K562 (cell line): ENCODE data around the gene SNX33. TPM values are rescaled to one million over a fixed set of nuclear protein-coding genes. Genes with fewer than 3 reads are reported as not detected.

Source experiments
- BRD9 ChIP-seq: fragments of 450-650 bp; IDR thresholded peaks from 2 replicates; pipeline ENCODE4 v1.6.1; 2018; ENCODE audit warnings: low read depth; ENCODE audit not compliant: partially characterized antibody
- COPS2 ChIP-seq: fragments of 450-650 bp; conservative IDR thresholded peaks from 2 replicates; pipeline ENCODE4 v1.6.1; 2016; ENCODE audit warnings: mild to moderate bottlenecking, moderate library complexity
- HMGXB4 ChIP-seq: sonication (generic); formaldehyde crosslinking; IDR thresholded peaks from 2 replicates; pipeline ENCODE4 v1.8.1; 2023; ENCODE audit warnings: mild to moderate bottlenecking, missing genetic modification reagents
- MBD2 ChIP-seq: sonication (generic); IDR thresholded peaks from 2 replicates; pipeline ENCODE4 v1.6.1; 2016; ENCODE audit warnings: low read depth, borderline replicate concordance
- MEIS2 ChIP-seq: fragments of 450-650 bp; IDR thresholded peaks from 2 replicates; pipeline ENCODE4 v1.6.1; 2014; ENCODE audit warnings: mild to moderate bottlenecking; ENCODE audit not compliant: partially characterized antibody
- MYC ChIP-seq, 2 experiments: fragments of 250-450 bp in 1 of 2; sonication (Bioruptor Pico) in 1 of 2; IDR thresholded peaks; 2 replicates each; pipeline versions ENCODE4 v1.5.1 to v1.6.1; 2012 to 2021; ENCODE audit warnings: low read depth in 2 of 2, borderline replicate concordance in 1 of 2, improper control_type of control experiment in 1 of 2, low read length in 1 of 2, mild to moderate bottlenecking in 1 of 2, moderate library complexity in 1 of 2
- RREB1 ChIP-seq: fragments of 250-450 bp; sonication (Bioruptor Pico); IDR thresholded peaks from 2 replicates; pipeline ENCODE4 v1.4.0; 2020
- SMAD2 ChIP-seq: fragments of 150-350 bp; IDR thresholded peaks from 2 replicates; pipeline ENCODE4 v1.6.1; 2014; ENCODE audit warnings: low read depth, mild to moderate bottlenecking, low read length
- SRSF3 ChIP-seq: fragments of 200-400 bp; formaldehyde crosslinking; IDR thresholded peaks from 2 replicates; pipeline ENCODE4 v1.6.1; 2016; ENCODE audit warnings: mild to moderate bottlenecking, low read length, moderate library complexity; ENCODE audit not compliant: insufficient read depth
- TGIF2 ChIP-seq: sonication (generic); formaldehyde crosslinking; IDR thresholded peaks from 2 replicates; pipeline ENCODE4 v1.8.1; 2022; ENCODE audit warnings: mild to moderate bottlenecking, missing genetic modification reagents, moderate library complexity
- THAP7 ChIP-seq: fragments of 250-450 bp; sonication (Bioruptor Pico); IDR thresholded peaks from 2 replicates; pipeline ENCODE4 v1.5.0; 2021
- XRCC4 ChIP-seq: IDR thresholded peaks from one replicate; pipeline ENCODE4 v1.6.1; 2011; ENCODE audit not compliant: insufficient read depth, insufficient read length; ENCODE audit errors: extremely low read depth
- ZBTB5 ChIP-seq: fragments of 450-650 bp; IDR thresholded peaks from 2 replicates; pipeline ENCODE4 v1.6.1; 2017; ENCODE audit warnings: antibody characterized with exemption
- ZFX ChIP-seq: sonication (generic); formaldehyde crosslinking; IDR thresholded peaks from 2 replicates; pipeline ENCODE4 v1.8.0; 2022; ENCODE audit warnings: mild to moderate bottlenecking, missing genetic modification reagents, moderate library complexity
- ZNF134 ChIP-seq: fragments of 250-450 bp; sonication (Bioruptor Pico); conservative IDR thresholded peaks from 2 replicates; pipeline ENCODE4 v1.4.0; 2020
- ZNF347 ChIP-seq: fragments of 450-650 bp; formaldehyde crosslinking; IDR thresholded peaks from 2 replicates; pipeline ENCODE4 v1.4.0; 2020; ENCODE audit warnings: low read depth, mild to moderate bottlenecking, moderate library complexity
- polyA plus RNA-seq, 8 experiments: library from polyadenylated mRNA; depleted of rRNA in 4 of 8; stranded (reverse) in 5 of 8; unstranded in 3 of 8; fragments of >200 nt; fragmentation: Nextera tagmentation in 2 of 8; fragmentation: Illumina TruSeq in 1 of 8; extraction: Ambion mirVana in 2 of 8; extraction: Trizol in 1 of 8; gene quantifications; 2 replicates each; pipeline versions ENCODE4 v1.2.1 to v1.2.3, GENCODE V29; 2011 to 2014; ENCODE audit warnings: inconsistent platforms in 1 of 8, missing spikeins in 1 of 8
- total RNA-seq, 7 experiments: library from RNA; depleted of rRNA in 6 of 7; stranded (reverse); fragments of >200 nt in 6 of 7; fragmentation: Illumina TruSeq in 2 of 7; extraction: Trizol in 2 of 7; gene quantifications; 2 replicates each; pipeline versions ENCODE4 v1.2.1 to v1.2.3, GENCODE V29; 2011 to 2021; ENCODE audit warnings: low replicate concordance in 1 of 7

Gene SNX33
- total and polyA plus RNA-seq, 9 of the 15 experiments (the other 6 are each of a cell fraction or from before 2014, with no cell fraction given), result 1.4 to 14.1 (median 8.2) TPM

GRCh38 chr15:75647370-75648155 is at the start of gene SNX33 (continued):
- no peak for TF ChIP-seq HMGXB4
- TF ChIP-seq SMAD2, result no peak
- TF ChIP-seq MBD2, result no peak
- no peak for TF ChIP-seq ZNF347 (CRISPR knock-in tag)
- TF ChIP-seq XRCC4, result no peak
- TF ChIP-seq TGIF2 (CRISPR knock-in tag), result no peak
- TF ChIP-seq ZBTB5, result no peak
- no peak for TF ChIP-seq MEIS2
- peak; percentile 21 for TF ChIP-seq BRD9
- TF ChIP-seq ZFX (CRISPR knock-in tag), result peak; percentile 67
- no peak for TF ChIP-seq RREB1 (CRISPR knock-in tag)
- no peak for TF ChIP-seq COPS2
- no peak for TF ChIP-seq THAP7 (CRISPR knock-in tag)
- TF ChIP-seq SRSF3, result no peak
- TF ChIP-seq MYC (IDR thresholded peaks at IDR 0.05; ENCODE audit: low read depth, low read length), result peak; percentile 53; the same call in 1 of the 2 replicates
- no peak for TF ChIP-seq MYC (CRISPR knock-in tag; IDR thresholded peaks at IDR 0.05; ENCODE audit: borderline replicate concordance, low read depth)
- no peak for TF ChIP-seq ZNF134 (CRISPR knock-in tag)
